Sigmoid colon (tissue), 4 donors: ENCODE results near the gene CPE.

Source experiments
- CTCF ChIP-seq, 4 experiments: fragments of 450-650 bp in 3 of 4; fragments of 200-600 bp in 1 of 4; IDR thresholded peaks; one replicate each; pipeline ENCODE4 v1.5.1; 2016 to 2019; ENCODE audit warnings: antibody characterized with exemption in 4 of 4, mild to moderate bottlenecking in 3 of 4, moderate library complexity in 2 of 4
- EP300 ChIP-seq, 4 donors: sonication (generic); formaldehyde crosslinking; IDR thresholded peaks; one replicate each; pipeline ENCODE4 v1.6.1; 2017; ENCODE audit warnings: antibody characterized with exemption in 4 of 4
- POLR2AphosphoS5 ChIP-seq, 4 donors: sonication (generic); formaldehyde crosslinking; IDR thresholded peaks; one replicate each; pipeline ENCODE4 v1.6.1; 2017; ENCODE audit warnings: antibody characterized with exemption in 4 of 4

DNA sequence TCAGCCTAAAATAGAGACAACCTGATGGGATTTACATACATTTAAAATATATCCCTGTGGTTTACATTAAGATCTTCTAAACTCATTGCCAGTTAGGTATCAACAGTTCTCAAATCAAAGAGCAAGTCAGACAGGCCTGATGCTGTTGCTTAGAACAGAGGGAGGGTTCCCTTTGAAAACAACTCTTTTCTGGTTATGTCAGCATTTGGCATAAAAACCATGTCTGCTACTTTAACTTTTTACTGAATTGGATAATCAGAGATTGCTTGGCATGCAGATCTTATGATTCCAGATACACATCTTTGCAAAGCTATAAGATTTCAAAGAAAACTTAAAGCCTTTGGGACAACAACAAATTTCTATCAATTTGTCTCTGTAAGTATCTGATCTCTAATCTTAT lies 140.8 kb downstream of the CPE start:
- no peak for TF ChIP-seq CTCF (IDR thresholded peaks at IDR 0.05)
- no peak for TF ChIP-seq POLR2AphosphoS5 (IDR thresholded peaks at IDR 0.05)
- no peak for TF ChIP-seq EP300 (IDR thresholded peaks at IDR 0.05)
